ENCODE results near the gene NOS1AP.

NOS1AP gene

DNA sequence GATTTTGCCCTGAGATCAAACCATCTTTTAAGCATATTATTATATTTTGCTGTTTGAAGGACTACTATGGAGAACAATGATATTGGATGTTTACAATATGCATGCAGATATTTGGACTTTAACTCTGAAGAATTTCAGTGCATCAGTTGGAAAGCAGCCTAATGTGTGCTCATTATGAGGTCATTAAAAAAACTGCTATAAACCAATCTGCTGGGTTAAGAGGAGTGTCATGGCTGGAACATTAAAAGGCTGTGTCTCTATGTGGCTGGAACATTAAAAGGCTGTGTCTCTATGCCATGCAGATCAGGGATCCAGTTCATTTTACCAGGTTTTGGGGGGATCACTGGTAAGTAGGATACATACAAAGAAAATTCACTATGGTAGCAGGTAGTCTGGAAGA lies 229.5 kb downstream of the NOS1AP start:
- Histone ChIP-seq H3K4me1 (ENCODE audit: control insufficient read depth, insufficient read depth, low read length) (peaks cover 12% of the 10 kb centered on the region), H3K36me3 (ENCODE audit: control insufficient read depth, insufficient read depth, low read length) (no peaks in the 10 kb centered on the region)

DNA sequence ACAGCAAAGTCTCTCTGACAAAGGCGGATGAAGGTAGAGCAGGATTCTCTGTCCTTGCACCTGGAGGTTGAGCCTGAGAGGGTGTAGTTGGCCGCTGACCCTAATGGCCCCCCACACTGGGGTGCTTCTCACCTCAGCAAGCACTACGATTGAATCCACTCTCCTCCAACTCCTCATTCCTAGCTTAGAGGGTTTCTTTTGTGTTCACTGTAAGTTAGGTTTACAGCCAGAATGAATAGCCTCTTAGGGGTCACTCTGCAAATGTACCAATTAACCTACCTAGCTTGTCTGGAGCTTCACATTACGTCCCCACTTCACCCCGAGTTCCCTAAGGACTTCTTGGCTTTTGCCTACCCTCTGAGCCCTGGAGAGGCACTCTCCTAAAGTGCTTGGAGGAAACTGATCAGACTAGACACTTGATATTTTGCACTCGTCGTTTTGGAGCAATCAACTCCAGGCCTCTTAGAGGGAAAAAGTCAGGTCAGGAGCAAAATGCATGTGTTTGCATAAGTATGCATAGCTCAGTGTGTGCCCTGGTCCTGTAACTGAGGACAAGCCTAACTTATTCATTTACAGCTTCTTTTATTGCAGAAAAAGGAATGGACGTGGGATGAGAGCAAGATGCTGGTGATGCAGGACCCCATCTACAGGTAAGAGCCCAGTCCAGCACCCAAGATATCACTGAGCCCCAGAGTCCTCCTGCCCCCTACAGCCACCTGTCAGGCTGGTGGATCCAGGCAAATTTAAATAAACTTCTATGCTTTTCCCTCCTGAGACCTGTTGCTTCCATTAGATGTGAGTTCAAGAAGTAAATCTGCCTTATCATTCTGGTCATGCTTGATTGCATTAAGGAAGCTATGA lies 230.8 kb downstream of the NOS1AP start:
- Histone ChIP-seq H3K36me3 (ENCODE audit: control insufficient read depth, insufficient read depth, low read length) (no peaks in the 10 kb centered on the region), H3K4me1 (ENCODE audit: control insufficient read depth, insufficient read depth, low read length) (peaks cover 12% of the 10 kb centered on the region), H3K9me3 (ENCODE audit: control insufficient read depth, insufficient read depth, low read length) (no peaks in the 10 kb centered on the region), H3K9ac (ENCODE audit: low read depth, low read length) (no peak overlapping the region), H3K27ac (ENCODE audit: low read depth, low read length) (peak overlapping the region; percentile 25), H3K4me3 (ENCODE audit: low read depth, low read length) (no peak overlapping the region), H3K27me3 (ENCODE audit: control insufficient read depth, insufficient read depth, low read length) (no peaks in the 10 kb centered on the region)

More for the DNA sequence above, 229.5 kb downstream of the NOS1AP start:
- Histone ChIP-seq H3K27ac (ENCODE audit: low read depth, low read length) (no peak overlapping the region), H3K27me3 (ENCODE audit: control insufficient read depth, insufficient read depth, low read length) (no peaks in the 10 kb centered on the region), H3K9me3 (ENCODE audit: control insufficient read depth, insufficient read depth, low read length) (no peaks in the 10 kb centered on the region), H3K9ac (ENCODE audit: low read depth, low read length) (no peak overlapping the region), H3K4me3 (ENCODE audit: low read depth, low read length) (no peak overlapping the region)

DNA sequence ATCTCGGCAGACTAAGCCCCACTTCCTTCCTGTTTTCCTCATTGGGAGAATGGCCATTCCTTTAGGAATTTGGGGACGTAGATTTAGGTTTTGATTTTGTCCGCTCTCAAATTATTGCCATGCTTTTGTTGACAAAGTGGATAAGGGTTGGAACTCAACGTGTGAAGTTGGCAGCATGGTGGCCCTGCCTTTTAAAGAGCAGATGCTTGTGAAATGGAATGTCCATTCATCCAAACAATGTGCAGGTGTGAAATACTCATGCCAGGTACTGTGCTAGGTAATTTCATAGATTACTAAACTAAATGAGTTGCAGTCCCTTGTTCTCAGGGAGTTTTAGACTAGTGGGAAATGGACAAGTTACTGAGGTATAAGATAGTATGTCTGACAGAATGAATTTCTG lies 232.2 kb downstream of the NOS1AP start:
- Histone ChIP-seq H3K4me1 (ENCODE audit: control insufficient read depth, insufficient read depth, low read length) (peaks cover 12% of the 10 kb centered on the region), H3K27me3 (ENCODE audit: control insufficient read depth, insufficient read depth, low read length) (no peaks in the 10 kb centered on the region), H3K27ac (ENCODE audit: low read depth, low read length) (no peak overlapping the region), H3K9me3 (ENCODE audit: control insufficient read depth, insufficient read depth, low read length) (no peaks in the 10 kb centered on the region), H3K9ac (ENCODE audit: low read depth, low read length) (no peak overlapping the region), H3K4me3 (ENCODE audit: low read depth, low read length) (no peak overlapping the region), H3K36me3 (ENCODE audit: control insufficient read depth, insufficient read depth, low read length) (no peaks in the 10 kb centered on the region)

DNA sequence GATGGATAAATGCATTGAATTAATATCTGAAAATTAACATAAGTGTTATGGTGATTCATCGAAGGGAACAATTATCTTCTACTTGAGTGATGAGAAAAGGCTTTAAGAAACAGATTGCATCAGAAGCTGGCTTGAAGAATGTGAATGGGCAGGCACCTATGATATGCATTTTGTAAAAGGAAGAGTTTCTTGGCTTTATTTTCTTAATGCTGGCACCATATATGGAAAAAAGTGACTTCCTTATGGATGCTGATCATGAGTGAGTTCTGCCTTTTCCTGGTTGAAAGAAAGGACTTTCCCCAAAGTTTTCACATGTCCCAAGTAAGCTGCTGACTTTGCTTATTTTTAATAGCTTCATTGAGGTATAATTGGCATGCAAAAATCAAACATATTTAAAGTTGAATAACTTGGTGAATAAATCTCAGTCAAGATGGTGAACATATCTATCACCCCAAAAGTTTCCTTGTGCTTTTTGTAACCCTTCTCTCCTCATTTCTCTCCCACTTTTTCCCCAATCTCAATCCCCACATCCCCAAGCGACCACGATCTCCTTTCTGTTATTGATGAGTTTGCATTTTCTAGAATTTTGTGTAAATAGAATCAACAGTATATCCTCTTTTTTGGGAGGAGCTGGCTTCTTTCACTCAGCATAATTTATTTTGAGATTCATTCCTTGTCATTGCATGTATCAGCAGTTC lies 233.0 kb downstream of the NOS1AP start:
- Histone ChIP-seq H3K27ac (ENCODE audit: low read depth, low read length) (no peak overlapping the region), H3K9ac (ENCODE audit: low read depth, low read length) (no peak overlapping the region), H3K27me3 (ENCODE audit: control insufficient read depth, insufficient read depth, low read length) (no peaks in the 10 kb centered on the region), H3K9me3 (ENCODE audit: control insufficient read depth, insufficient read depth, low read length) (no peaks in the 10 kb centered on the region), H3K36me3 (ENCODE audit: control insufficient read depth, insufficient read depth, low read length) (no peaks in the 10 kb centered on the region), H3K4me3 (ENCODE audit: low read depth, low read length) (no peak overlapping the region), H3K4me1 (ENCODE audit: control insufficient read depth, insufficient read depth, low read length) (peaks cover 12% of the 10 kb centered on the region)

DNA sequence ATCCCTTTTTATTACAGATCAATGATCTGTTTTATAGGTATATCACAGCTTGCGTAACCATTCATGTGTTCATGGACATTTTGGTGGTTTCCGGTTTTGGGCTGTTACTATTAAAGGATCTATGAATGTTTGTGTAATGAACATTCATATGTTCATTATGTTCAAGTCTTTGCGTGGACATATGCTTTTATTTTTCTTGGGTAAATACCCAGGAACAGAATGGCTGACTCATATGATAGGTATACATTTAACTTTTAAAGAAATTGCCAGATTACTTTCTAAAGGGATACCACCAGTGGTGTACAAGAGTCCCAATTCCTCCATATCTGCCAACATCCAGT lies 233.5 kb downstream of the NOS1AP start:
- no peaks in the 10 kb centered on the region for H3K36me3 ChIP-seq (ENCODE audit: control insufficient read depth, insufficient read depth, low read length)
- no peaks in the 10 kb centered on the region for H3K27me3 ChIP-seq (ENCODE audit: control insufficient read depth, insufficient read depth, low read length)
- peaks cover 12% of the 10 kb centered on the region for H3K4me1 ChIP-seq (ENCODE audit: control insufficient read depth, insufficient read depth, low read length)
- no peak overlapping the region for H3K4me3 ChIP-seq (ENCODE audit: low read depth, low read length)
- H3K27ac ChIP-seq (ENCODE audit: low read depth, low read length), result no peak overlapping the region
- no peaks in the 10 kb centered on the region for H3K9me3 ChIP-seq (ENCODE audit: control insufficient read depth, insufficient read depth, low read length)
- H3K9ac ChIP-seq (ENCODE audit: low read depth, low read length), result no peak overlapping the region

DNA sequence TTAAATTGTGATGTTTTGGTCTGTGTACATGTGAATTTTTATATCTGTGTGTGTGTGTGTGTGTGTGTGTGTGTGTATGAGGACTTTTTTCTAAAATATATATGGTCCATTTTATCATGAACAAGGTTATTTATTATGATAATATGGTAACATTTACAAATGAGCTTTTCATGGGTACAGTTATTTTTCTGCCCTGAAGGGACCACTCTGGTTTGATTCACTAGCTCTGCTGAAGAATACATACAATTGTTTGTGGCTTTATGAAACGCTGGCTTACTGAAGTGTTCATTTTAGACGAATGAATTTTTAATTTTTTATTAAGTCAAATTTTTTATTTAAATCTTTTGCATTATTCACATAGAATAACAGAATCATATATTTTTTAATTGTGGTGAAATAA lies 235.2 kb downstream of the NOS1AP start:
- Histone ChIP-seq H3K27me3 (ENCODE audit: control insufficient read depth, insufficient read depth, low read length) (no peaks in the 10 kb centered on the region), H3K36me3 (ENCODE audit: control insufficient read depth, insufficient read depth, low read length) (no peaks in the 10 kb centered on the region), H3K27ac (ENCODE audit: low read depth, low read length) (no peak overlapping the region), H3K9me3 (ENCODE audit: control insufficient read depth, insufficient read depth, low read length) (no peaks in the 10 kb centered on the region), H3K9ac (ENCODE audit: low read depth, low read length) (no peak overlapping the region), H3K4me1 (ENCODE audit: control insufficient read depth, insufficient read depth, low read length) (peaks cover 16% of the 10 kb centered on the region), H3K4me3 (ENCODE audit: low read depth, low read length) (no peak overlapping the region)

DNA sequence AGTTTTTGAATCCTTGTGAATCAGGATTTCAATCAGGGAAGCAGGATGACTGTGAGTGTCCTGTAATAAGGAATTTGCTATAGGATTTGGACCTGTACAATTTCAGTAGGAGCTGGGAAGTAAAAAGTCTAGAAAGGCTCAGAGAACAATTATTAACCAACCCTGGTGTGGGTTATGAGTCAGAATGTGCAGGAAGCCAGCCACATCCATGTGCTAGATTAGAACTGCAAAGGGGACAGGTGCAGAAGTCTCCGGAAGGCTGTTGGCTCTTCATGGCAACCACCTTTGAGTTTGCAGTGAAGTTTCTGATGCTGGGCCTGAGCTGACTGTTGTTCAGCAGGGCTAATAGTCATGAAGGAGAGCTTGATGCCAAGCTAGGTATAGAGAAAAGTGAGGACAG lies 236.5 kb downstream of the NOS1AP start:
- Histone ChIP-seq H3K27me3 (ENCODE audit: control insufficient read depth, insufficient read depth, low read length) (no peaks in the 10 kb centered on the region), H3K27ac (ENCODE audit: low read depth, low read length) (no peak overlapping the region), H3K4me1 (ENCODE audit: control insufficient read depth, insufficient read depth, low read length) (0 out of 2 replicates have a peak, but pooled peaks cover 6% of the 10 kb centered on the region), H3K9ac (ENCODE audit: low read depth, low read length) (no peak overlapping the region), H3K36me3 (ENCODE audit: control insufficient read depth, insufficient read depth, low read length) (no peaks in the 10 kb centered on the region), H3K9me3 (ENCODE audit: control insufficient read depth, insufficient read depth, low read length) (no peaks in the 10 kb centered on the region), H3K4me3 (ENCODE audit: low read depth, low read length) (no peak overlapping the region)

DNA sequence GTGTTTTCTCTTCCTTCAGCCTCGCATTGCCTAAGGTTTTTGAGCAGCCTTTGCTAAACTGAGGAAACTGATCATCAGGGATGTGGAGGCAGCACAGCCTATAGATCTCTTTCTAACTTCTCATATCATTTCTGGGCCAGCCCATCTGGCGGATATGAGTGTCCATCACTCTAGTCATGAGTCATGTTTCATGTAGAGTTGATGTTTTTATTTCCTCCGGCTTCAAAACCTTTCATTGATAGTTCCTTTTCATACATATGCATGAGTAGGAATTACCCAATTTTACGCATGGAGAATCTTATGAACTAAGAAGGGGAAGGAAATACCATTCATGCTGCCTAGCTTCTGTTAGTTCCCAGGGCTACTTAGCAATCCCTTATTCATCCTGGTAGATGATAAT lies 240.8 kb downstream of the NOS1AP start:
- Histone ChIP-seq H3K9ac (ENCODE audit: low read depth, low read length) (no peak overlapping the region), H3K27ac (ENCODE audit: low read depth, low read length) (no peak overlapping the region), H3K36me3 (ENCODE audit: control insufficient read depth, insufficient read depth, low read length) (no peaks in the 10 kb centered on the region), H3K4me3 (ENCODE audit: low read depth, low read length) (no peak overlapping the region), H3K4me1 (ENCODE audit: control insufficient read depth, insufficient read depth, low read length) (peaks cover 6% of the 10 kb centered on the region; the same call in 1 of the 2 replicates), H3K27me3 (ENCODE audit: control insufficient read depth, insufficient read depth, low read length) (no peaks in the 10 kb centered on the region), H3K9me3 (ENCODE audit: control insufficient read depth, insufficient read depth, low read length) (no peaks in the 10 kb centered on the region)

DNA sequence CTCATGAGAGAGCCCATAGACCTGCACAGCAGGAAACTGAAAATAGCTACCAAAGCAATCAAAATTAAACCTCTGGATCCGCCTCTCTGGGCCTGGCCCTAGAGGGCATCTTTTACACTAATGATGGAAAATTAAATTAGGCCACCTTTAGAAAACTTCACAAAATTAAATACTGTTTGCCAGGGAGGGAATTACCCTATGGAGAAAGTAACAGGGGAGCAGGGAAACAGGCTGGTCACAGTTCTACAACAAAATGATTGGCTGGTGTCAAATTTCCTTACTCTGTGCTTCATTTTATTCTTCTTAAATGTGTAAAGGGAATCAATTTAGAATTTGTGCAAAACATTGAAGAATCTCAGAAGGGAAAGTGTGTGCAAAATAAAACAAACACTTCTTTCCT lies 244.7 kb downstream of the NOS1AP start:
- H3K9ac ChIP-seq (ENCODE audit: low read depth, low read length), result no peak overlapping the region
- no peak overlapping the region for H3K4me3 ChIP-seq (ENCODE audit: low read depth, low read length)
- H3K27me3 ChIP-seq (ENCODE audit: control insufficient read depth, insufficient read depth, low read length), result no peaks in the 10 kb centered on the region
- H3K9me3 ChIP-seq (ENCODE audit: control insufficient read depth, insufficient read depth, low read length), result no peaks in the 10 kb centered on the region
- H3K36me3 ChIP-seq (ENCODE audit: control insufficient read depth, insufficient read depth, low read length), result no peaks in the 10 kb centered on the region
- H3K4me1 ChIP-seq (ENCODE audit: control insufficient read depth, insufficient read depth, low read length), result peaks cover 6% of the 10 kb centered on the region; the same call in 1 of the 2 replicates
- H3K27ac ChIP-seq (ENCODE audit: low read depth, low read length), result no peak overlapping the region

DNA sequence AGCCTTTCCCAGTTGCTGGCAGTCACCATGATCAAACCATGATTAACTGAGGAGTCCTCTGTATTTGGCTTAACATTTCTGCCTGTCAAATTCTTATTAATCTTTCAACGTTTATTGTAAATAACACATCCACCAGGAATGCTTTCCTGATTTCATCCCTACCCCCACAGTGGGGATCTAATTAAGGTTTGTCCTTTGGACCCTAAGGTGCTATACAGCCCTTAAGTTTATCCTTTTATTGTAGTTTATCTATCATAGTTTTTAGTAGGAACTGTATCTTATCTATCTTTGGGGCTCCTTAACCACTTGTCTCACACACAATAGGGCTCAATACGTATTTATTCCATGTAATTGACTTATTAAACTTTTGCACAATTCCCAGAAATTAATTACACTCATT lies 246.2 kb downstream of the NOS1AP start:
- no peaks in the 10 kb centered on the region for H3K36me3 ChIP-seq (ENCODE audit: control insufficient read depth, insufficient read depth, low read length)
- no peak overlapping the region for H3K4me3 ChIP-seq (ENCODE audit: low read depth, low read length)
- no peaks in the 10 kb centered on the region for H3K27me3 ChIP-seq (ENCODE audit: control insufficient read depth, insufficient read depth, low read length)
- no peaks in the 10 kb centered on the region for H3K9me3 ChIP-seq (ENCODE audit: control insufficient read depth, insufficient read depth, low read length)
- H3K27ac ChIP-seq (ENCODE audit: low read depth, low read length), result no peak overlapping the region
- H3K4me1 ChIP-seq (ENCODE audit: control insufficient read depth, insufficient read depth, low read length), result no peaks in the 10 kb centered on the region; the same call in 1 of the 2 replicates
- no peak overlapping the region for H3K9ac ChIP-seq (ENCODE audit: low read depth, low read length)

DNA sequence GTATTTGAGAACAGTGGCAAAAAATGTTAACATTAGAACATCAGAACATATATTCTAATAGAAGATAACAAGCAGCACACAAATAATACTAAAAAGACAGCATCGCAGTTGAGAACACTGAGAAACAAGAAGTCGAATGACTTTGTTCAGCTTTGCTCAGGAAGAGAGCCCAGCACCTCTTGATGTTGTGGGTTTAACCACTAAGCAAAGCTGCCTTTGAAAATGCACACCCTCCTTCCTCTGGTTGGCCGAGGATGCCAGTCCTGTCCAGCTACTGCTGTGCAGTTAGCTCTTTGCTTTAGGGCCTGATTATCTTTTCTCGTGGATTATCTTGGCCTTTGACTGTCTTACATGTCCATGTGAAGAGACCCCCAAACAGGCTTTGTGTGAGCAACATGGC lies 246.7 kb downstream of the NOS1AP start:
- Histone ChIP-seq H3K9ac (ENCODE audit: low read depth, low read length) (no peak overlapping the region), H3K36me3 (ENCODE audit: control insufficient read depth, insufficient read depth, low read length) (no peaks in the 10 kb centered on the region), H3K4me3 (ENCODE audit: low read depth, low read length) (no peak overlapping the region), H3K27ac (ENCODE audit: low read depth, low read length) (no peak overlapping the region), H3K27me3 (ENCODE audit: control insufficient read depth, insufficient read depth, low read length) (no peaks in the 10 kb centered on the region), H3K9me3 (ENCODE audit: control insufficient read depth, insufficient read depth, low read length) (no peaks in the 10 kb centered on the region), H3K4me1 (ENCODE audit: control insufficient read depth, insufficient read depth, low read length) (no peaks in the 10 kb centered on the region; the same call in 1 of the 2 replicates)
